KMS-11 (cell line): ENCODE data around the gene PLEKHA8.

ENCODE experiments used
- H2AFZ ChIP-seq: fragments of 200-600 bp; sonication (generic); 2 replicates; pipeline ENCODE4 v1.6.1; 2016; ENCODE audit warnings: antibody characterized with exemption, mixed run types, low read depth
- H3K27ac ChIP-seq: fragments of 200-600 bp; sonication (generic); 2 replicates; pipeline ENCODE4 v1.6.1; 2016; ENCODE audit warnings: mild to moderate bottlenecking, mixed run types
- H3K27me3 ChIP-seq: fragments of 200-600 bp; sonication (generic); 2 replicates; pipeline ENCODE4 v1.6.1; 2017; ENCODE audit warnings: mild to moderate bottlenecking, low read depth, mixed run types, moderate library complexity; ENCODE audit not compliant: insufficient read depth
- H3K36me3 ChIP-seq: fragments of 200-600 bp; sonication (generic); 2 replicates; pipeline ENCODE4 v1.6.1; 2017; ENCODE audit warnings: mild to moderate bottlenecking, mixed run types; ENCODE audit not compliant: insufficient read depth
- H3K4me1 ChIP-seq: fragments of 200-600 bp; sonication (generic); 2 replicates; pipeline ENCODE4 v1.6.1; 2016; ENCODE audit warnings: mild to moderate bottlenecking, low read depth, mixed run types; ENCODE audit not compliant: poor library complexity, severe bottlenecking
- H3K4me2 ChIP-seq: fragments of 200-600 bp; sonication (generic); 2 replicates; pipeline ENCODE4 v1.7.0; 2016; ENCODE audit warnings: mild to moderate bottlenecking, mixed run types
- H3K4me3 ChIP-seq: fragments of 200-600 bp; sonication (generic); IDR thresholded peaks from 2 replicates; pipeline ENCODE4 v1.6.1; 2017; ENCODE audit warnings: low read depth, low read length, mixed read lengths; ENCODE audit not compliant: insufficient read depth
- H3K79me2 ChIP-seq: fragments of 200-600 bp; sonication (generic); 2 replicates; pipeline ENCODE4 v1.6.1; 2016; ENCODE audit warnings: low read depth, mixed run types; ENCODE audit not compliant: insufficient read depth
- H3K9ac ChIP-seq: fragments of 200-600 bp; sonication (generic); 2 replicates; pipeline ENCODE4 v1.6.1; 2016; ENCODE audit warnings: mild to moderate bottlenecking, mixed run types
- H4K20me1 ChIP-seq: fragments of 200-600 bp; sonication (generic); 2 replicates; pipeline ENCODE4 v1.6.1; 2016; ENCODE audit warnings: mild to moderate bottlenecking, mixed run types; ENCODE audit not compliant: insufficient read depth
- CTCF ChIP-seq: fragments of 200-600 bp; sonication (generic); conservative IDR thresholded peaks from 2 replicates; pipeline ENCODE4 v1.6.1; 2017; ENCODE audit warnings: low read depth, mild to moderate bottlenecking, antibody characterized with exemption, low read length, moderate library complexity, mixed read lengths

PLEKHA8 gene

GRCh38 chr7:30169579-30169978 lies 141.4 kb downstream of the PLEKHA8 start:
- H3K79me2 ChIP-seq = no peaks in the 10 kb centered on the region
- H3K4me2 ChIP-seq = no peak overlapping the region
- no peak overlapping the region for H2AFZ ChIP-seq
- no peak for TF ChIP-seq CTCF
- H3K9ac ChIP-seq = no peak overlapping the region
- no peak overlapping the region for H3K4me3 ChIP-seq
- H3K36me3 ChIP-seq = no peaks in the 10 kb centered on the region
- no peaks in the 10 kb centered on the region for H4K20me1 ChIP-seq
- H3K4me1 ChIP-seq = no peaks in the 10 kb centered on the region
- no peaks in the 10 kb centered on the region for H3K27me3 ChIP-seq
- no peak overlapping the region for H3K27ac ChIP-seq

- H3K4me3 ChIP-seq = no peak overlapping the region
- no peaks in the 10 kb centered on the region for H3K79me2 ChIP-seq
- TF ChIP-seq CTCF = no peak
- H3K9ac ChIP-seq = no peak overlapping the region
- H3K27me3 ChIP-seq = no peaks in the 10 kb centered on the region
- no peak overlapping the region for H2AFZ ChIP-seq
- H3K36me3 ChIP-seq = no peaks in the 10 kb centered on the region
- H3K4me2 ChIP-seq = no peak overlapping the region
- no peaks in the 10 kb centered on the region for H3K4me1 ChIP-seq
- H3K27ac ChIP-seq = no peak overlapping the region
- no peaks in the 10 kb centered on the region for H4K20me1 ChIP-seq
Measured at GRCh38 chr7:30170476-30171205, 142.4 kb downstream of the PLEKHA8 start.

- no peak overlapping the region for H3K27ac ChIP-seq
Measured at GRCh38 chr7:30171766-30172447, 143.7 kb downstream of the PLEKHA8 start.

GRCh38 chr7:30172451-30172850 lies 144.2 kb downstream of the PLEKHA8 start:
- H3K4me2 ChIP-seq = no peak overlapping the region
- no peak overlapping the region for H3K27ac ChIP-seq

More at GRCh38 chr7:30171766-30172447, 143.7 kb downstream of the PLEKHA8 start:
- Histone ChIP-seq H3K36me3 (no peaks in the 10 kb centered on the region), H2AFZ (no peak overlapping the region), H3K4me1 (no peaks in the 10 kb centered on the region), H4K20me1 (no peaks in the 10 kb centered on the region), H3K27me3 (no peaks in the 10 kb centered on the region), H3K4me2 (no peak overlapping the region), H3K9ac (no peak overlapping the region), H3K4me3 (no peak overlapping the region), H3K79me2 (no peaks in the 10 kb centered on the region)
- no peak for TF ChIP-seq CTCF

More at GRCh38 chr7:30172451-30172850, 144.2 kb downstream of the PLEKHA8 start:
- no peaks in the 10 kb centered on the region for H3K36me3 ChIP-seq
- H2AFZ ChIP-seq = no peak overlapping the region
- no peaks in the 10 kb centered on the region for H3K4me1 ChIP-seq
- TF ChIP-seq CTCF = no peak
- no peak overlapping the region for H3K9ac ChIP-seq
- H3K79me2 ChIP-seq = no peaks in the 10 kb centered on the region
- H3K4me3 ChIP-seq = no peak overlapping the region
- H4K20me1 ChIP-seq = no peaks in the 10 kb centered on the region
- no peaks in the 10 kb centered on the region for H3K27me3 ChIP-seq
